ENCODE measurements around the gene EEFSEC. TPM values are rescaled to one million over a fixed set of nuclear protein-coding genes. Genes with fewer than 3 reads are reported as not detected.
A peak's percentile ranks its signal among the peaks of the same experiment; 100 is the strongest.

The EEFSEC gene
- total and polyA plus RNA-seq, 2 of the 4 experiments (the other 2 are of a cell fraction), result 4.5 to 9.3 TPM

DNA sequence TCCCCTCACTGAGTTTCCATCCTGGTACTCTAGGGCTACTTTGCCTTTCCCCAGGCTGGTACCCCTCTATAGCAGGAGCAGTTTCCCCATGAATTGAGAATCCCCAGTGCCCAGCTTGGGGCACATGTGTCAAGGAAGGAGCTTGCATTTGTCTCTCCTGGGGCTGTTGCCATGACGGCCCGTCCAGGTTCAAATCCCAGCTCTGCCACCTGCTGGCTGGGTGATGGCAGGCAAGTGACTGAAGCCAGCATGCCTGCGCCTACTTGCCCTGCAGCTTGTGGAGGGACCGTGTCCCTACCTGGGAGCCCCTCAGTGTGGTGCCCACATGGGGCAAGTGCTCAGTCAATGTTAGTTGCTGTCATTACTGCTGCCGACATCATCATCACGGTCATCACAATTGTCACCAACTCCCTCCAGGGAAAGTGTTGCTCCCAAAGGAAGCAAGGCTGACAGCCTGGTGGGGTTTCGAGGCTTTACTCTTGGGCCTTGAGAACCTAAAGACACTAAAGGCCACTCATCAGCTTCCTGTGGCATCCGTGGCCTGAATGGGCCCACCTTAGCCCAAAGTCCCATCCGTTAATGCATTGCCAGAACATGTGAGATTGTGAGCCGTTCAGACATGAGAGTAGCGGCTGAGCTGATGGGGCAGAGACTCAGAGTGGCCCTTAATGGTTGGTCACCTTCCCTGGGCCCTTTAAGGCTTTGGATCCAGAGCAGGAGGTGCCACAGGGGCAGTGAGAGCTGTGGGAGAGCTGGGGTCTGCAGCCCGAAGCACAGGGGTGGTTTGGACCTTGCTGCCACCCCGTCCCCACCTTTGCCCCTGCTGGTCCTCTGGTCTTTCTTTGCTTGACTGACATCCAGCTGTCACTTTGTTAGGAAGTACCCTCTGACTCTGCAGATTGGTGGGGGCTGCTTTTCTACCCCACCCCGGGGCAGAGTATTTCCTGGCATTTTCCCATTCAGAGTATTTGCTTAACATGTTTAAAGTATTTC, 169.0 kb downstream of the EEFSEC start:
- H2BK5ac ChIP-seq (ENCODE audit: low read depth, low read length, poor library complexity, severe bottlenecking), result no peak overlapping the region
- H3K9me3 ChIP-seq (ENCODE audit: control insufficient read depth, insufficient read depth, low read length), result no peaks in the 10 kb centered on the region
- POLR2A ChIA-PET (ENCODE audit: unreplicated experiment), result interaction anchor here (0.6 kb wide), 1 partner anchor 278 kb away, joined by 6 read pairs; no protein-coding TSS in a partner anchor
- H2BK20ac ChIP-seq (ENCODE audit: low read depth, low read length), result no peak overlapping the region
- H4K5ac ChIP-seq (ENCODE audit: low read depth, low read length), result no peak overlapping the region
- no peaks in the 10 kb centered on the region; the same call in 1 of the 2 replicates for H4K20me1 ChIP-seq (ENCODE audit: insufficient read depth, low read length)
- no peaks in the 10 kb centered on the region for H3K79me1 ChIP-seq (ENCODE audit: low read depth in 1 of 2, low read length in 2 of 2)
- H3K23ac ChIP-seq (ENCODE audit: low read depth, low read length), result no peak overlapping the region
- no peak overlapping the region for H2BK120ac ChIP-seq (ENCODE audit: low read depth, low read length)
- H3K9me1 ChIP-seq (ENCODE audit: insufficient read depth, low read length), result no peaks in the 10 kb centered on the region
- H3K14ac ChIP-seq (replicated peaks; ENCODE audit: low read depth, low read length), result no peak overlapping the region
- no peak overlapping the region for H3K9ac ChIP-seq (ENCODE audit: low read depth, low read length)
- H3K27ac ChIP-seq (ENCODE audit: insufficient read depth, low read length), result no peak overlapping the region
- H3K4ac ChIP-seq (ENCODE audit: low read depth, low read length), result no peak overlapping the region
- no peaks in the 10 kb centered on the region for H3K4me1 ChIP-seq (ENCODE audit: control insufficient read depth, insufficient read depth, low read length)
- H2AK9ac ChIP-seq (replicated peaks; ENCODE audit: low read depth, low read length, poor library complexity), result peak overlapping the region; percentile 15
- CTCF ChIA-PET, result interaction anchor here (0.6 to 1.7 kb wide), 11 partner anchors 10 to 165 kb away, joined by 3 to 7 read pairs (median 3); no protein-coding TSS in a partner anchor
- intact Hi-C loops (cut with micrococcal nuclease) (no loop called here), in situ Hi-C loops (cut with MboI; ENCODE audit: low sequenced_read_pairs) (no loop called here), dilution Hi-C loops (cut with HindIII; ENCODE audit: low sequenced_read_pairs, unreplicated experiment) (no loop called here)
- H3K27me3 ChIP-seq (ENCODE audit: control insufficient read depth, insufficient read depth, low read length), result no peaks in the 10 kb centered on the region
- TF ChIP-seq FOS (IDR thresholded peaks at IDR 0.05; ENCODE audit: low read depth, low read length) (no peak), CTCF (conservative IDR thresholded peaks at IDR 0.05; ENCODE audit: low read depth, low read length) (peak; percentile 55), RAD21 (IDR thresholded peaks at IDR 0.05; ENCODE audit: low read length) (peak; percentile 62), SMC3 (IDR thresholded peaks at IDR 0.05; ENCODE audit: low read depth, low read length) (peak; percentile 66)
- peak overlapping the region; percentile 45 for H2AFZ ChIP-seq (replicated peaks; ENCODE audit: low read length, poor library complexity)
- no peak overlapping the region for H3K18ac ChIP-seq (ENCODE audit: low read depth, low read length)
- H3K4me2 ChIP-seq (ENCODE audit: low read depth, low read length), result no peak overlapping the region
- peak; percentile 75 for ATAC-seq (ENCODE audit: low read depth)
- H4K91ac ChIP-seq (ENCODE audit: insufficient read depth, low read depth, low read length), result no peak overlapping the region
- WGBS, 2 experiments (ENCODE audit: extremely low coverage in 2 of 2, insufficient read length in 1 of 2), result 87% methylated on average over 8 of the region's 14 CpGs; no CpG with 5 or more reads in 1 of the 2 experiments
- H3K36me3 ChIP-seq (ENCODE audit: control insufficient read depth, insufficient read depth, low read length), result no peaks in the 10 kb centered on the region
- no peak overlapping the region for H2AK5ac ChIP-seq (ENCODE audit: low read depth, low read length)
- no TSS peak for BruUV-seq (replicated peaks)
- H3K56ac ChIP-seq (ENCODE audit: extremely low read depth, insufficient read depth, low read length), result no peak overlapping the region
- no peak overlapping the region for H4K8ac ChIP-seq (ENCODE audit: low read depth in 2 of 2, low read length in 2 of 2)
- H2BK15ac ChIP-seq (ENCODE audit: low read depth, low read length), result no peak overlapping the region
- H3K4me3 ChIP-seq (ENCODE audit: insufficient read depth, low read depth, low read length), result no peak overlapping the region
- DNase-seq, result peak; percentile 46
